Loucy (cell line): ENCODE measurements around the gene SYNJ1.
"Not testable (repeated sequence)": the region's sequence is repeated elsewhere in the genome, so short reads cannot be mapped to it uniquely, and the experiment has no call there.

Experiments
- H2AFZ ChIP-seq: fragments of 200-600 bp; sonication (generic); 2 replicates; pipeline ENCODE4 v1.6.0; 2016; ENCODE audit warnings: antibody characterized with exemption, mild to moderate bottlenecking, low read length, moderate library complexity
- H3F3A ChIP-seq: fragments of 200-600 bp; 2 replicates; pipeline ENCODE4 v1.6.0; 2016; ENCODE audit warnings: antibody characterized with exemption, low read depth, mild to moderate bottlenecking
- H3K27me3 ChIP-seq: fragments of 200-600 bp; sonication (generic); 2 replicates; pipeline ENCODE4 v1.6.1; 2014; ENCODE audit warnings: low read length, mild to moderate bottlenecking; ENCODE audit not compliant: insufficient read depth, poor library complexity, severe bottlenecking
- H3K36me3 ChIP-seq: fragments of 200-600 bp; sonication (generic); 2 replicates; pipeline ENCODE4 v1.6.1; 2016; ENCODE audit warnings: low read length; ENCODE audit not compliant: insufficient read depth
- H3K4me1 ChIP-seq: fragments of 200-600 bp; sonication (generic); 2 replicates; pipeline ENCODE4 v1.5.1; 2014; ENCODE audit warnings: low read length, mild to moderate bottlenecking; ENCODE audit not compliant: insufficient read depth, poor library complexity, severe bottlenecking
- H3K4me2 ChIP-seq: fragments of 200-600 bp; sonication (generic); 2 replicates; pipeline ENCODE4 v1.6.0; 2014; ENCODE audit warnings: antibody characterized with exemption, low read length, low read depth, mild to moderate bottlenecking; ENCODE audit not compliant: poor library complexity, severe bottlenecking
- H3K4me3 ChIP-seq: fragments of 200-600 bp; sonication (generic); 2 replicates; pipeline ENCODE4 v1.5.1; 2014; ENCODE audit warnings: low read length, mild to moderate bottlenecking, mixed read lengths; ENCODE audit not compliant: poor library complexity, severe bottlenecking
- H3K79me2 ChIP-seq: fragments of 200-600 bp; sonication (generic); 2 replicates; pipeline ENCODE4 v1.6.1; 2014; ENCODE audit warnings: low read length; ENCODE audit not compliant: insufficient read depth
- H3K9ac ChIP-seq: fragments of 200-600 bp; sonication (generic); 2 replicates; pipeline ENCODE4 v1.6.0; 2014; ENCODE audit warnings: mild to moderate bottlenecking, low read depth, low read length, moderate library complexity; ENCODE audit not compliant: poor library complexity, severe bottlenecking
- H3K9me2 ChIP-seq: fragments of 200-600 bp; sonication (generic); replicated peaks from 2 replicates; pipeline ENCODE4 v1.6.1; 2016; ENCODE audit warnings: low read depth, low read length, mixed read lengths
- H3K9me3 ChIP-seq: fragments of 200-600 bp; sonication (generic); 2 replicates; pipeline ENCODE4 v1.6.1; 2014; ENCODE audit warnings: mild to moderate bottlenecking, antibody characterized with exemption, low read length, low read depth; ENCODE audit not compliant: insufficient read depth
- H4K20me1 ChIP-seq: fragments of 200-600 bp; sonication (generic); 2 replicates; pipeline ENCODE4 v1.6.0; 2014; ENCODE audit warnings: antibody characterized with exemption, low read length, mild to moderate bottlenecking; ENCODE audit not compliant: insufficient read depth, poor library complexity, severe bottlenecking
- CTCF ChIP-seq: fragments of 200-600 bp; sonication (generic); conservative IDR thresholded peaks from 2 replicates; pipeline ENCODE4 v1.5.1; 2014; ENCODE audit warnings: mild to moderate bottlenecking, antibody characterized with exemption, low read length
- EZH2phosphoT487 ChIP-seq: fragments of 200-600 bp; IDR thresholded peaks from 2 replicates; pipeline ENCODE4 v1.6.1; 2018; ENCODE audit warnings: antibody characterized with exemption, mild to moderate bottlenecking, moderate library complexity, borderline replicate concordance

SYNJ1 gene

GRCh38 chr21:32742396-32742795 is 14.6 kb upstream of the SYNJ1 start:
- TF ChIP-seq EZH2phosphoT487 (no peak), CTCF (no peak)
- peaks cover 19% of the 10 kb centered on the region for H4K20me1 ChIP-seq
- no peak overlapping the region for H3K4me2 ChIP-seq
- no peaks in the 10 kb centered on the region for H3K9me2 ChIP-seq
- H3K4me1 ChIP-seq: peaks cover 4% of the 10 kb centered on the region
- no peaks in the 10 kb centered on the region for H3K27me3 ChIP-seq
- H3K9ac ChIP-seq: no peak overlapping the region
- H3K79me2 ChIP-seq: peaks cover 25% of the 10 kb centered on the region
- H3K4me3 ChIP-seq: no peak overlapping the region
- H2AFZ ChIP-seq: no peak overlapping the region
- no peaks in the 10 kb centered on the region for H3F3A ChIP-seq
- peaks cover 90% of the 10 kb centered on the region for H3K36me3 ChIP-seq
- no peaks in the 10 kb centered on the region for H3K9me3 ChIP-seq

GRCh38 chr21:32741336-32741735 is 13.5 kb upstream of the SYNJ1 start:
- Histone ChIP-seq H3K4me2 (no peak overlapping the region), H3K79me2 (peaks cover 15% of the 10 kb centered on the region), H3K4me3 (no peak overlapping the region), H3K9me3 (no peaks in the 10 kb centered on the region), H3K27me3 (no peaks in the 10 kb centered on the region), H2AFZ (no peak overlapping the region), H3K9me2 (no peaks in the 10 kb centered on the region), H3K36me3 (peaks cover 91% of the 10 kb centered on the region), H3K4me1 (no peaks in the 10 kb centered on the region), H4K20me1 (peaks cover 8% of the 10 kb centered on the region), H3K9ac (no peak overlapping the region), H3F3A (no peaks in the 10 kb centered on the region)
- TF ChIP-seq EZH2phosphoT487 (no peak), CTCF (no peak)

GRCh38 chr21:32739946-32740345 is 12.1 kb upstream of the SYNJ1 start:
- no peak for TF ChIP-seq CTCF
- TF ChIP-seq EZH2phosphoT487: no peak
- no peak overlapping the region for H2AFZ ChIP-seq
- H4K20me1 ChIP-seq: no peaks in the 10 kb centered on the region
- no peak overlapping the region for H3K9ac ChIP-seq
- H3K27me3 ChIP-seq: no peaks in the 10 kb centered on the region
- no peaks in the 10 kb centered on the region for H3K4me1 ChIP-seq
- H3K4me2 ChIP-seq: no peak overlapping the region
- H3F3A ChIP-seq: no peaks in the 10 kb centered on the region
- H3K36me3 ChIP-seq: peaks cover 88% of the 10 kb centered on the region
- no peak overlapping the region for H3K4me3 ChIP-seq
- peaks cover under 1% of the 10 kb centered on the region; the same call in 1 of the 2 replicates for H3K79me2 ChIP-seq
- H3K9me3 ChIP-seq: no peaks in the 10 kb centered on the region
- no peaks in the 10 kb centered on the region for H3K9me2 ChIP-seq

- not testable (repeated sequence) for H3K9ac ChIP-seq, H2AFZ ChIP-seq, H3K9me2 ChIP-seq, H3K4me3 ChIP-seq, H3K9me3 ChIP-seq, H3K4me2 ChIP-seq, H3K79me2 ChIP-seq, H4K20me1 ChIP-seq, H3F3A ChIP-seq, H3K4me1 ChIP-seq, H3K27me3 ChIP-seq
- peaks cover 72% of the 10 kb centered on the region for H3K36me3 ChIP-seq
Observed at GRCh38 chr21:32736083-32736482, 8.3 kb upstream of the SYNJ1 start.
